HepG2 (cell line): ENCODE results near the gene NGEF. TPM values are rescaled to one million over a fixed set of nuclear protein-coding genes. Genes with fewer than 3 reads are reported as not detected.

Experiments
- ATAC-seq: fragments of 200-7000 bp; cut with Tn5 transposase; 3 replicates; pipeline ENCODE4 v1.9.1; 2020; ENCODE audit warnings: mild to moderate bottlenecking, moderate library complexity
- BruUV-seq: library from RNA; stranded (reverse); fragments of 400-500 nt; replicated peaks from 2 replicates; lab custom pipeline; 2021; lab: Mats Ljungman, UMichigan
- CTCF ChIA-PET: fragments of 300-600 bp; formaldehyde crosslinking; extraction: SDS; loops from one replicate; lab custom pipeline; 2021; ENCODE audit warnings: low total read pairs, inconsistent platforms, low intra/inter-chr PET ratio; lab: Yijun Ruan, JAX
- POLR2A ChIA-PET: fragments of 350-600 bp; sonication (Branson Sonifier 250); formaldehyde crosslinking; loops from one replicate; lab custom pipeline; 2020; ENCODE audit warnings: antibody characterized with exemption, inconsistent platforms; lab: Yijun Ruan, JAX
- DNase-seq: peaks from one replicate; pipeline ENCODE4 v3.0.0-alpha.2; 2015; ENCODE audit warnings: low spot score
- FAIRE-seq: peaks from 3 replicates; lab custom pipeline; 2011; peaks lifted over from hg19 to GRCh38; lab: Jason Lieb, UNC
- H2AFZ ChIP-seq: one replicate; pipeline ENCODE4 v1.6.1; 2011; ENCODE audit warnings: low read length, inconsistent platforms
- H3K27ac ChIP-seq: fragments of 300-600 bp; 3 replicates; pipeline ENCODE4 v1.8.0; 2011; ENCODE audit warnings: mixed run types, mild to moderate bottlenecking, mixed read lengths, low read length, inconsistent platforms; ENCODE audit not compliant: insufficient read depth; ENCODE audit errors: extremely low read length
- H3K27me3 ChIP-seq, 2 experiments: fragments of 200-600 bp in 1 of 2; 2 replicates in 1 of 2; 3 replicates in 1 of 2; pipeline versions ENCODE4 v1.6.0 to v1.8.0; 2011; ENCODE audit warnings: low read length in 2 of 2, mild to moderate bottlenecking in 2 of 2, moderate library complexity in 2 of 2, inconsistent platforms in 1 of 2; ENCODE audit not compliant: insufficient read depth in 2 of 2, control insufficient read depth in 1 of 2
- H3K36me3 ChIP-seq, 2 experiments: fragments of 200-600 bp in 1 of 2; replicated peaks in 1 of 2; 2 replicates in 1 of 2; 3 replicates in 1 of 2; pipeline versions ENCODE4 v1.5.1 to v1.8.0; 2011; ENCODE audit warnings: low read length in 2 of 2, inconsistent platforms in 1 of 2; ENCODE audit not compliant: insufficient read depth in 2 of 2, control insufficient read depth in 1 of 2
- H3K4me1 ChIP-seq: 2 replicates; pipeline ENCODE4 v1.5.1; 2012; ENCODE audit warnings: low read length, inconsistent platforms; ENCODE audit not compliant: insufficient read depth
- H3K4me2 ChIP-seq: 2 replicates; pipeline ENCODE4 v1.6.0; 2011; ENCODE audit warnings: low read depth, low read length, inconsistent platforms
- H3K4me3 ChIP-seq, 3 experiments: fragments of 200-600 bp in 1 of 3; sonication (generic), shearing (Covaris generic) in 1 of 3; replicated peaks in 1 of 3; 2 replicates each; pipeline ENCODE4 v1.5.1; 2011 to 2016; ENCODE audit warnings: low read length in 3 of 3, inconsistent platforms in 2 of 3, low read depth in 2 of 3, mild to moderate bottlenecking in 2 of 3, control low read depth in 1 of 3, mixed read lengths in 1 of 3; ENCODE audit not compliant: insufficient read depth in 1 of 3
- H3K79me2 ChIP-seq: one replicate; pipeline ENCODE4 v1.6.1; 2011; ENCODE audit warnings: low read length, inconsistent platforms; ENCODE audit not compliant: insufficient read depth
- H3K9ac ChIP-seq: 2 replicates; pipeline ENCODE4 v1.6.0; 2011; ENCODE audit warnings: mild to moderate bottlenecking, low read depth, low read length, inconsistent platforms; ENCODE audit not compliant: insufficient read depth
- H3K9me3 ChIP-seq: 2 replicates; pipeline ENCODE4 v1.5.1; 2012; ENCODE audit warnings: mild to moderate bottlenecking, low read length
- H4K20me1 ChIP-seq: 2 replicates; pipeline ENCODE4 v1.6.0; 2011; ENCODE audit warnings: inconsistent platforms, mild to moderate bottlenecking, low read length, moderate library complexity; ENCODE audit not compliant: insufficient read depth
- HIVEP1 ChIP-seq: sonication (generic); formaldehyde crosslinking; IDR thresholded peaks from 2 replicates; pipeline ENCODE4 v1.4.0; 2020; ENCODE audit warnings: mild to moderate bottlenecking, missing genetic modification reagents
- IRF2 ChIP-seq: IDR thresholded peaks from 2 replicates; pipeline ENCODE4 v1.6.1; 2018; ENCODE audit warnings: missing genetic modification reagents, missing compliant biosample characterization
- MED13 ChIP-seq: sonication (generic); formaldehyde crosslinking; IDR thresholded peaks from 2 replicates; pipeline ENCODE4 v1.5.0; 2020; ENCODE audit warnings: missing genetic modification reagents
- POLR2G ChIP-seq: fragments of 200-400 bp; formaldehyde crosslinking; IDR thresholded peaks from 2 replicates; pipeline ENCODE4 v1.6.1; 2018; ENCODE audit warnings: mild to moderate bottlenecking, low read depth, low read length, moderate library complexity
- RBM22 ChIP-seq: fragments of 200-400 bp; formaldehyde crosslinking; optimal IDR thresholded peaks from 2 replicates; pipeline ENCODE3; 2017; ENCODE audit warnings: mild to moderate bottlenecking, low read length, moderate library complexity
- RFX5 ChIP-seq: IDR thresholded peaks from 2 replicates; pipeline ENCODE4 v1.6.1; 2011; ENCODE audit warnings: low read depth, low read length, improper control_type of control experiment
- U2AF2 ChIP-seq: fragments of 200-400 bp; formaldehyde crosslinking; IDR thresholded peaks from 2 replicates; pipeline ENCODE4 v1.6.1; 2017; ENCODE audit warnings: low read depth, mild to moderate bottlenecking, low read length
- ZNF572 ChIP-seq: sonication (generic); formaldehyde crosslinking; IDR thresholded peaks from 2 replicates; pipeline ENCODE4 v1.5.1; 2020; ENCODE audit warnings: mild to moderate bottlenecking, missing genetic modification reagents
- ZNF589 ChIP-seq: sonication (generic); formaldehyde crosslinking; conservative IDR thresholded peaks from 2 replicates; pipeline ENCODE4 v1.8.0; 2022; ENCODE audit warnings: mild to moderate bottlenecking, moderate library complexity, missing genetic modification reagents
- WGBS: methylation state at CpG from one replicate; pipeline ENCODE4 v1.1.6; 2017; ENCODE audit warnings: low lambda C conversion rate; 5-methylcytosine and 5-hydroxymethylcytosine counted together
- in situ Hi-C: cut with HindIII; loops from 2 replicates; pipeline ENCODE4 v1.10.0; 2017; ENCODE audit warnings: low pct_unique_long_range_greater_than_20kb; ENCODE audit not compliant: extremely low pct_ligation_motif_present
- intact Hi-C: fragments of 100-400 bp; cut with micrococcal nuclease; formaldehyde crosslinking; loops from one replicate; pipeline ENCODE4 v1.10.0; 2022; ENCODE audit not compliant: unreplicated experiment
- polyA plus RNA-seq, 8 experiments: library from polyadenylated mRNA; depleted of rRNA in 3 of 8; stranded (reverse) in 7 of 8; unstranded in 1 of 8; fragments of >200 nt; fragmentation: Illumina TruSeq in 4 of 8; extraction: Trizol in 4 of 8; gene quantifications; 2 replicates each; pipeline versions ENCODE4 v1.2.1 to v1.2.3, GENCODE V29; 2011 to 2016; ENCODE audit warnings: low read depth in 4 of 8, missing spikeins in 1 of 8, mixed read lengths in 1 of 8; ENCODE audit not compliant: insufficient read depth in 1 of 8
- total RNA-seq, 5 experiments: library from RNA; depleted of rRNA; stranded (reverse); fragments of >200 nt; fragmentation: Illumina TruSeq; extraction: Trizol; gene quantifications; 2 replicates each; pipeline ENCODE4 v1.2.3, GENCODE V29; 2016; ENCODE audit warnings: low read depth in 1 of 5
- TF ChIP-seq, protein P1 (sequence below): IDR thresholded peaks from 2 replicates; pipeline ENCODE4 v1.4.0; 2020; ENCODE audit warnings: mild to moderate bottlenecking, missing genetic modification reagents

NGEF gene
- total and polyA plus RNA-seq, 2 of the 13 experiments (the other 11 are each of a cell fraction or from before 2014, with no cell fraction given), result 14.4 to 36.9 TPM

- TF ChIP-seq, protein P1, sequence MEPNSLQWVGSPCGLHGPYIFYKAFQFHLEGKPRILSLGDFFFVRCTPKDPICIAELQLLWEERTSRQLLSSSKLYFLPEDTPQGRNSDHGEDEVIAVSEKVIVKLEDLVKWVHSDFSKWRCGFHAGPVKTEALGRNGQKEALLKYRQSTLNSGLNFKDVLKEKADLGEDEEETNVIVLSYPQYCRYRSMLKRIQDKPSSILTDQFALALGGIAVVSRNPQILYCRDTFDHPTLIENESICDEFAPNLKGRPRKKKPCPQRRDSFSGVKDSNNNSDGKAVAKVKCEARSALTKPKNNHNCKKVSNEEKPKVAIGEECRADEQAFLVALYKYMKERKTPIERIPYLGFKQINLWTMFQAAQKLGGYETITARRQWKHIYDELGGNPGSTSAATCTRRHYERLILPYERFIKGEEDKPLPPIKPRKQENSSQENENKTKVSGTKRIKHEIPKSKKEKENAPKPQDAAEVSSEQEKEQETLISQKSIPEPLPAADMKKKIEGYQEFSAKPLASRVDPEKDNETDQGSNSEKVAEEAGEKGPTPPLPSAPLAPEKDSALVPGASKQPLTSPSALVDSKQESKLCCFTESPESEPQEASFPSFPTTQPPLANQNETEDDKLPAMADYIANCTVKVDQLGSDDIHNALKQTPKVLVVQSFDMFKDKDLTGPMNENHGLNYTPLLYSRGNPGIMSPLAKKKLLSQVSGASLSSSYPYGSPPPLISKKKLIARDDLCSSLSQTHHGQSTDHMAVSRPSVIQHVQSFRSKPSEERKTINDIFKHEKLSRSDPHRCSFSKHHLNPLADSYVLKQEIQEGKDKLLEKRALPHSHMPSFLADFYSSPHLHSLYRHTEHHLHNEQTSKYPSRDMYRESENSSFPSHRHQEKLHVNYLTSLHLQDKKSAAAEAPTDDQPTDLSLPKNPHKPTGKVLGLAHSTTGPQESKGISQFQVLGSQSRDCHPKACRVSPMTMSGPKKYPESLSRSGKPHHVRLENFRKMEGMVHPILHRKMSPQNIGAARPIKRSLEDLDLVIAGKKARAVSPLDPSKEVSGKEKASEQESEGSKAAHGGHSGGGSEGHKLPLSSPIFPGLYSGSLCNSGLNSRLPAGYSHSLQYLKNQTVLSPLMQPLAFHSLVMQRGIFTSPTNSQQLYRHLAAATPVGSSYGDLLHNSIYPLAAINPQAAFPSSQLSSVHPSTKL (CRISPR knock-in tag), result peak; percentile 25; the same call in 1 of the 2 replicates
These were observed 174.6 kb downstream of the NGEF start (continued) for GRCh38 chr2:232838406-232838874.

DNA sequence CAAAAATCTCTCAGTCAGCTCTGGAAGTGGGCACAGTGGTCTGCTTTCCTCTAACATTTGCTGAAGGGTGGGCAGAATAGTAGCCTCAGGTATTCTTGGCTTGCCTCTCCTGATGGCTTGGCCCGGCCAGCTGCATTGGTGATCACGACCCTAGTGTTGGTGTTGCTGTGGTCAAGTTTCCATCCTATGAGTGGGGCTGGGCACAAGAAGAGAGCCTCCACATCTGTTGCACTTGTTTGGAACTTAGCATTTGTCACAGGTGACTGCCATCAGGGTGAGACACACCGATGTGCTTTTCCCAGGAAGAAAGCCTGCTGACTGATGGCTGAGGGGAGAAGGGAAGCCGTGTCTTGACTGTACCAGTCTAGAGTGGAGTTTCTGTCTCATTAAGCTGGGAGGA, 176.1 kb downstream of the NGEF start:
- ATAC-seq (no peak; the same call in 2 of the 3 replicates), DNase-seq (no peak), FAIRE-seq (no peak)
- WGBS, result 96% methylated on average over 4 of the region's 4 CpGs
- Histone ChIP-seq H4K20me1 (no peaks in the 10 kb centered on the region), H3K9ac (no peak overlapping the region), H3K27me3 (no peaks in the 10 kb centered on the region), H2AFZ (no peak overlapping the region), H3K36me3 (peaks cover 51 to 87% of the 10 kb centered on the region in 2 experiments), H3K79me2 (no peaks in the 10 kb centered on the region), H3K4me2 (no peak overlapping the region), H3K27ac (no peak overlapping the region), H3K4me1 (peaks cover 13% of the 10 kb centered on the region), H3K4me3 (no peak overlapping the region), H3K9me3 (no peaks in the 10 kb centered on the region)
- intact Hi-C loops (no loop called here), in situ Hi-C loops (no loop called here)
- BruUV-seq, result no TSS peak
- CTCF ChIA-PET, result no interaction called here
- POLR2A ChIA-PET, result no interaction called here
- TF ChIP-seq MED13 (no peak), POLR2G (no peak), ZNF572 (no peak), IRF2 (CRISPR knock-in tag) (no peak), RBM22 (peak; percentile 83), U2AF2 (no peak), HIVEP1 (CRISPR knock-in tag) (no peak), RFX5 (no peak), ZNF589 (no peak)
